Stimulated activated CD4-positive, alpha-beta T cell treated with anti-CD3 and anti-CD28 coated beads, Interleukin-12 subunit alpha, Interleukin-12 subunit beta, amount 100 ng/mL, for 48 hours (primary cell): Measurements from ENCODE around the gene CHRNA1.

Experiments
- DNase-seq, 3 donors: peaks; one replicate each; pipeline ENCODE4 v3.0.0-alpha.2; 2020; ENCODE audit warnings: low read depth in 2 of 3, low spot score in 1 of 3

CHRNA1 gene

GRCh38 chr2:174784316-174784715 lies 20.0 kb upstream of the CHRNA1 start:
- no peak for DNase-seq

GRCh38 chr2:174781996-174782395 lies 17.7 kb upstream of the CHRNA1 start:
- no peak for DNase-seq

- no peak for DNase-seq
These were observed 17.0 kb upstream of the CHRNA1 start for GRCh38 chr2:174781298-174781697.

DNA sequence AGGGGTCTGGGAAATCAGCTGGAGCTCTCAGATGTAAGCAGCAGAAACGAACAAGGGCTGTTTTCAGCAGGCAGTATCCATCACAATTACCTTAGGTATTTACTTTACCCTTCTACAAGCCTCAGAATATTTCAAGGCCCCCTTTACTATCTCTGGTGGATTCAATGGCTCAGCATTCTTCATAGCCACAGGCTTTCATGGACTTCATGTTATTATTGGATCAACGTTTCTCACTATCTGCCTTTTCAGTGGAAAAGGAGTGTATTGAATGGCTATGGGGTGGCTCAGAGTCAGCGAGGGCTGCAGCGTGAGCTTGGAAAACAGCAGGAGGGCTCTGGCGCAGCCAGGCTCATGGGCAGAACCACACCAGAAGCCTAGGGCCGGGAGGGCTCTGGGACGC lies 16.6 kb upstream of the CHRNA1 start:
- no peak for DNase-seq

- DNase-seq = no peak
These were observed 16.0 kb upstream of the CHRNA1 start for GRCh38 chr2:174780191-174780840.

- no peak for DNase-seq
These were observed 15.2 kb upstream of the CHRNA1 start for GRCh38 chr2:174779361-174779928.

DNA sequence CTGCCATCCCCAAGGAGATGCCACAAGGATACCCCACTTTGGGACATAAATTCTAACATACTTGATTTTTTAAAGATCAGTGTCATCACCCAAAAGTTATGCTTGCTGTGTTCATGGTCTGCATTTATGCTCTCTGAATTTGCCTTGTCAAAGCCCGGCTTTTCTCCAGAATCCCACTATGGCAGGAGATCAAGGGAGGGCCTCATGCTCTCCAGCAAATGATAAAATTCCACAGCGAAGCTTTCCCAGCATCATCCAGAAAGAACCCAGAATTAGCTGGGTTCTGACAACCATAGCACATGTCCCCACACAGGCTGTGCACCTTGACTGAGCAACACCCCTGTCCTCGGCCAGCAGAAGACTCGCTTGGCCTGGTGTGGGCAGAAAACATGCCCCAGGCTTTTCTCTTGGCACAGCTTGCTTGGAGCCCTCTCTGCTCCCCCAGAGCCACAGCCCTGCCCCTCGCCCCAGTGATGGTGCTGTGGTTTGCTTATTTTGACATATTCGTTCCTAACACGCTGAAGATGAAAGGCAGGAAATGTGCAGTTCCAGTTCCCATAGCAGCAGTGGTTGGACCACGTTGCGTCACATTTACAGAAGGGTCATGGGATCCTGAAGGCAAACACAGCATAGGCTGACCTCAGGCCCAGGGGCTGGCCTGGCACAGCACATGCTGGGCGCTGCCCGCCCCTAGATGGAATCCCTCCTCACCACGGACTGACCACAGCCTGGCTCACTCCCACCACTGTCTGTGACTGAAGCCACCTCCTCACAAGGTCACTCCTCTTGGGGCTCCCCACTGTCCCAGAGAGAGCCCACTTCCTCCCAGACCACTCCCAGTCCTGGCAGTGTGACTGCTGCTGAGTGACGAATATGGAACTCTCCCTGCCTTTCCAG lies 14.1 kb upstream of the CHRNA1 start:
- DNase-seq = peak; percentile 53 to 65 (median 61)

DNA sequence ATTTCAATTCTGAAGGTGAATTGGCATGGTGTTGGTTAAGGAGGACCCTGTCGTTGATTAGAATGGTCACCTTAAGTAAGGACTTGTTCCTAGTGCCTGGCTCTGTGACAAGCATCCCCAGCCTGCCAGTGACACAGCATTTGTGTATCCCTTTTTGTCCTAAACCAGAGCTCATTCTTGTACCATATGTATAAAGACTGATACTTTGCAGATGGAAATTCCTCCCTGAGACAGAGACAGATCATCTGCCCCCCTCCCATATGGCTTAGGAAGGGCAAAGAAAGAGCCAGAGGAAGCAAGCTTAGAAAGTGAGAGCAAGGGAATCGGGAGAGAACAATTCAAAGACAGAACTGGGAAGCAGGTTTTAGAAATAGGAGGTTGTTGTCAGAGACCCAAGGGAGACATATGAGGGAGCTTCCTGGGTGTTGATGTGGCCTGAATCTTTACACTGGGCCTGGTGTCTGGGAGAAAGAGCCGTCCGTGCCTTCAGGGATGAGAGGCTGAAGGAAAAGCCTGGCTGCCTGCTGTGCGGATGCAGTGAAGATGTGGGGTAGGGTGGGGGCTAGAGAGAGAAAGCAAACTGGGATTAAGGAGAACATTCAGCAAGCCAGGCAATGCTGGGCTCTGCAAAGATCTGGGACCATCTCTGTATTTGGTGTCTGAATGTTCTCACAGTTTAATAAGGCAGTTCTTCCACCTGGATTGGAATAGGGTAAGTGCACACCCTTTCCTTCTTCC lies 13.2 kb upstream of the CHRNA1 start:
- no peak for DNase-seq

- DNase-seq = no peak
These were observed 12.4 kb upstream of the CHRNA1 start for GRCh38 chr2:174776675-174777074.

GRCh38 chr2:174776223-174776622 lies 12.0 kb upstream of the CHRNA1 start:
- no peak for DNase-seq

GRCh38 chr2:174775571-174775980 lies 11.3 kb upstream of the CHRNA1 start:
- no peak for DNase-seq

- no peak for DNase-seq
These were observed 10.6 kb upstream of the CHRNA1 start for GRCh38 chr2:174774886-174775285.

- DNase-seq = no peak
These were observed 8.9 kb upstream of the CHRNA1 start for GRCh38 chr2:174773215-174773614.

- no peak for DNase-seq
These were observed 8.2 kb upstream of the CHRNA1 start for GRCh38 chr2:174772472-174772801.

GRCh38 chr2:174771631-174772471 lies 7.6 kb upstream of the CHRNA1 start:
- DNase-seq = peak in 2 of 3 donors; percentile 48 to 56

DNA sequence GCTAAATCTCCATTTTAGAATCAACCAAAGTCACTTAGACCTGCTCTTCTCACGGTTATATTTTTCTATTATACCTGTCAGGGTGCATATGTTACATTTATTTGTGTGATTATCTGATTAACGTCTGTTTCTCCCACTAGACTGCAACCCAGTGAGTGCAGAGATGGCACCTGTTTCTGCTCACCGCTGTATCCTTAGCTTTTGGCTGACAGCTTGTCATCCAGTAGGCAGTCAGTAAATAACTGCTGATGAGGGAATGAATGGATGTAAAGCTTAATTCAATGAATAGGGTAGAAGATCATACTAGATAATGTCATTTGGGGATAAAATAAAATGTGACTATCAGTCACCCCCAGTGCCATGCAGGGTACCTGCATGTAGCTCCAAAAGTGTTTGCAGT lies 6.9 kb upstream of the CHRNA1 start:
- DNase-seq = no peak

DNA sequence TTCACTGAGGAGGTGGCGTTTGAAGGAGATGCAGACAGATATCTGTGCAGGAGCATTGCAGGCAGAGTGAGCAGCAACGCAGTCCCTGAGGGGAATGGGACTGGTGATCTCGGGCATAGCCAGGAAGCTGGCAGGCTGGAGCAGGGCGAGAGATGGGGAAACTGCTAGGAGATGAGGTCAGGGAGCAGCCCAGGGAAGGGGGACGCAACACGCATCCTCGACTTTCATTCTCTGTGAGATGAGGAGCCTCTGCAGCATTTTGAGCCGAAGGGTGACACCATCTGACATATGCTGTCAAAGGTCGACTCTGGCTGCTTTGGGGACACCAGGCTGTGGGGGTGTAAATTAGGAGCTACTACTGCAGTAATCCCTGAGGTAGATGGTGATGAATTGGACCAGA lies 4.3 kb upstream of the CHRNA1 start:
- no peak for DNase-seq

DNA sequence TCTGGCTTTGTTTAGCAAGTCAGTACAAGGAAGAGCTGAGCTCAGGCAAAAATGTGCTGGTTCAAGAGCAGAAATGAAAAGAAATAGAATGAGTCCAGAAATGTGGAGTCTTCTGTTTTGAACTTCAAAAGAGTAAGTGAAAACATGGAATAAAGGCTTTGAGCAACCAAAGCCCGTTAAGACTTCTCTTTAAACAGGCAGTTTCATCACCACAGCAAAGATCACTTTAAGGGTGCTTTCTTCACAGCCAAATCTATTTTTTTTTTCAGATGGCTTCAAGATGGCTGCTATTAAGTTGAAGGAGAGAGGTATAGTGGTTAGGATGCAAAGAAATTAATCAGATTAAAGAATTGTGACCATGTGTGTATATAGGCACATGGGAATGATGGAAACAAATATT lies 2.0 kb upstream of the CHRNA1 start:
- no peak for DNase-seq

DNA sequence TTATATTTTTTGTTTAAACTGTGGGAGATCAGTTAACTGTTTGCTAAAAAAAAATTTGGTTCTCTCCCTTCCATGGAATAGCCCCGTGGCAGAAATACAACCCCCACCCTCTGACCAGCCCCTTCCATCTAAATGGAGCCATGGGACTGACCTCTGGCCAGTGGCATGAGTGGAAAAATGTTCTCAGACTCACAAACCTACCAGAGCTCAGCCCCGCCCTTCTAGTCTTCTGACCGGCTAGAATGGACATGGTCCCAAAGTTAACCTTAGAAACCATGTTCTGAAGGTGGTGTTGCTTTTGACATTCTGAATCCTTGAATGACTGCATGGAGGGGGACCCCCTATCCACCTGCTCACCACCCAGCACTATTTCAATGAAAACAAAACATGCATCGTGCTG lies 1.3 kb upstream of the CHRNA1 start:
- no peak for DNase-seq

DNA sequence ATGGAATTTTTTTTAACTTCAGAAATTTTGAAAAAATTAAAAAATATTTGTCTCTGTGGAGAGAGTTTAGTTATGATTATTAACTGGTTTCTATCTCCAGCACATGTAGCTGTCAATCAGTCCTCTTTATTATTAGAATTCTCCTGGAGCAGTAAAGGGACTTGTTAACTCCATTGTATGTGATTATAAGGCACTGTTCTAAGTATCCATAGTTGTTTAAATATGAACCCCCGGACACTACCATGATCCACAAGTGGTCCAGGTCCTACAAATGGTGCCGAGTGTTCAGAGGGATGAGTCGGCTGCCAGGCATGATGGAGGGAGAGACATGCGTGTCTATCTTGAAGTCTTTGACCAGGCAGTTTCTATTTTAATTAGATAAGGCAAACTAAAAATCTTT lies 492 bp downstream of the CHRNA1 start:
- DNase-seq = no peak

- no peak for DNase-seq
These were observed 1.8 kb downstream of the CHRNA1 start for GRCh38 chr2:174762464-174762863.
